HG03103 (cell line): ENCODE data around the gene ANKS1B.

Source experiments
- ATAC-seq: cut with Tn5 transposase; IDR thresholded peaks from one replicate; pipeline ENCODE4 v1.9.1; 2021; ENCODE audit warnings: low read depth; ENCODE audit not compliant: unreplicated experiment

ANKS1B gene

DNA sequence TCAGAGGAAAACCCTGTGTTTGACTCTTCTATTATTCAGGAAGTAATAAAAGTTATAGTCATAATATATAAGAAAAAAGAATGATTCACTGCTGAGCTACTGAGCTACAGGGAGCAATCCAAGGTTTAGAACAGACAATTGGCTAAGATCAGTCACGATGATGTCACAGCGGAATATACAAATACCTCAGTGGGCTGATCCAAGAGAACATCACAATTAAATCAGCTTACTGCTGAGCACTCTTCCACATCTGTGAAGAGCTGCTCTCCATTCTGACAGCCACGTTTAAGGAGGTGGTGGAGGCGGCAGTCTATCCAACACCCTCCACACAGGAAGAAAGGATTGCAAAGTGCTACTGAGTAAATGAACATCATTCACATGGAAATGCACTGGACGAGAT is 1068.6 kb downstream of the ANKS1B start:
- no peak for ATAC-seq

DNA sequence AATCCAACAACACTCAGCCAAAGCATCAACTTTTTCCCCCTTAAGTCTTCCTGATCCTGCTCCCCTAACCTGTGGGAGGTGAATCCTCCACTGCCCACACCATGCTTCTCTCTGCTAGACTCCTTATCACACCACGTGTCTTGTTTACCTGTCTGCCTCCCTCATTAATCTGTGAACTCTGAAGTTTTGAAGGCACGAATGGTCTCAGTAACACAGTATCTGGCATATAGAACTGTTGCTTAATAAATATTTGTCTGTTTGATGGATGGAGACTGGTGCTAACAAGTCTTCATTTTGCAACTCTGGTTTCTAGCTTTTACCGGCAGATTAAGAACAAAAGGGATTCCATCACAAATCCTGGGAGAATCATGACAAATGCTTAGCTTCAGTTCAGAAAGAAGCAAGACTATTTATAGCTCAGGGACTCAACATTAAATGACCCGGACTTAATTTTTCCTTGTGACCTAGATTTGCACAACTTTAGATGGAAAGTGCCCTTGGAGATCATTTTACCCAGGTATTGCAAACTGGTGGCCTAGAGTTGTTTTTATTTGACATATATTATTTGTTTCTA is 1072.2 kb downstream of the ANKS1B start:
- ATAC-seq = no peak

DNA sequence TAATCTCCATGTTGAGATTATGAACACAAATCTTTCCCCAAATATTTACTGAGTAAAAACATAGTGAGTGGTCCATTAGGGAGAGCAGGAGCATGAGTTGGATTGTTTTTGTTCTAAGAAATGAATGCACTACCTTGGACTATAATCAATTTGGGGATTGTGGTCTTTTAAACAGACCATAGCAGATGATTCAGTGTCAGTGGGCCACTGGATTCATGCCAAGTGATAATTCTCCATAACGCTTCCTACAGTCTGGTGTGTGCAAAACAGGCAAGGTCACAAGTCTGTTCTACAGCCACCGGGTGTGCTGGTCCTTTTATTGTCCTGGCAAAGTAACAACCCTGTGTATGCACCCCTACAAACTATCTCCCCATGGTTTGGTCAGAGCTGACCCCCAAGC is 1073.3 kb downstream of the ANKS1B start:
- no peak for ATAC-seq

DNA sequence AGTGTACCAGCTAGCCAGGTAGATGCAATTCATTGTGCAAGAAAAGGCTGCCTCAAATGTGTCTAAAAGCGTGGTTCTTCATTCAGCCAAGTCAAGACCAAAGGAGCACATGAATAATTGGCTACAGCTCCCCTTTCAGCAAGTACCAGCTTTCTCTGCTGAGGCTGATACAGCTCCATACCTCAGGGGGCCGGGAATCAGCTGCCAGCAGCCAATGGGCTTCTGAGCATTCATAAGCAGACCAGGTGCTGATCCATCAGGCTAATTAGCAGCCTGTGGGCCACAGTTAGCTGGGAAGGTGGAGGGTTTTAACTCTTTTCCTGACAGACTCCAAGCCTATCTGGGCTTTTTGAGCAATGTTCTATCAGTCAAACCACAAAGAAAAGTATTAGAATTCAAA is 1075.0 kb downstream of the ANKS1B start:
- ATAC-seq = no peak

DNA sequence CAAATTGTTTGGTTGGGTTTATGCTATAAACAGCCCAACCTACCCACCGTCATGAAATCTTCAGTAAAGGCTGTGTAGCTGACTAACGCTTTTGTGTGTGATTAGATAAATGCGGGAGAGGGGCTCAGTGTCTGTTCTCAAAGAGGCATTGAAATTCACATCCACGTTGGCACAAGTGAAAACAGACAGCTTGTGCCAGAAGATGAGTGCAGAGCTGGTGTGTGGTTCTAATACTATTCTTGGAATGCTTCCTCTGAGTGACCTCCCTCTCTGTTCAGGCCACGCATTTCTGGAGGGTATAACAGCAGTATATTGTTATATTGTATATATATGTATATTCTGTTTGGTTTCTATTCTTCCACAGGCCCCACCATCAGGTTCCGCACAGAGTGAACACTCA is 1075.9 kb downstream of the ANKS1B start:
- ATAC-seq = no peak

DNA sequence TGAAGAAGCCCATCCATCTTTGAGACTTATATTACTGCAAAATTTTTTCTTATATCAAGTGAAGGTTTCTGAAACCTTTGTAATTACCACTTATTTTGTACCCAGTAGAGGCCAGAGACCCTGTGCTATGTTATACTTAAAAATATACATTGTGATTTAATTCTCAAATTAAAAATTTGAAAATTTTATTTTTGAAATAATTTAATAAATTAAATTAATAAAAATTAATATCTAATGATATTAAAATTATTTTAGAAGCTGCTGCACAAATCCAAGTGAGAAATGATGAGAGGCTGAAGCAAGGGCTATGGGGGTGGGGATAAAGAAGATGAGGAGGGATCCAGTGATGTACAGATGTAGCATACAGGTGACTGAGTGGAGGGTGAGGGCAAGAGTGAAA is 1080.9 kb downstream of the ANKS1B start:
- no peak for ATAC-seq

DNA sequence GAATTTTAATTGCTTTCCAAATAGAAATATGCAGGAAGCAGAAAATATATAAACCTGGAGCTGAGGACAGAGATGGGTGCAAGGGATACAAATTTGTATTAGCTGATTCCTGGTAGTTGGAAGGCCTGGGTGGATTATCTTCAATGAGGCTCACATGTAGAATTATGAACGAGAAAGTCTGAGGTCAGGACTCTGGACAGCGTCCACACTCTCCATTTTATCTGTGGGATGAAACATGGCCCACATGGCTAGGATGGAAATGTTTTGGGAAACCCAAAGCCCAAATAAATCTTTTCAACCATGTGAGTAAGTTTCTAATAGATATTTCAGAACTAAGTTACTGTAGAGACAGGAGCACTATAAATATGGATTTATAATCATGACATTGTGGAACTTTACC is 1083.5 kb downstream of the ANKS1B start:
- no peak for ATAC-seq

DNA sequence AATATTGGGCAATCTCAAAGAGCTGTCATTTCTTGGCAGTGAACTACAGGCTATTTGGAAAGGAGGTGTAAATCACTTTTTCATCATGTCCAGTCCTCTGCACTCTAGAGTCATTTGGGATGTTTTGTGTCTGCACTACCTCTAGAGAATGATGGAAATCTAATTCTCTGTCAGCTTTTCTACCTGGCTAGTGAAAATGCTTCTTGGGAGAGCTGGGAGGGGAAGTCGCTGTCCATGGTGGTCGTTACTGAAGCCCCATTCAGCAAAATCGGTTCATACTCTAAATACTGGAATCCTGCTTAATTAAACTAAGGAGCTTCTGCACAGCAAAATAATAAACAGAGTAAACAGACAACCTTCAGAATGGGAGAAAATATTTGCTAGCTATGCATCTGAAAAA is 1087.8 kb downstream of the ANKS1B start:
- no peak for ATAC-seq

DNA sequence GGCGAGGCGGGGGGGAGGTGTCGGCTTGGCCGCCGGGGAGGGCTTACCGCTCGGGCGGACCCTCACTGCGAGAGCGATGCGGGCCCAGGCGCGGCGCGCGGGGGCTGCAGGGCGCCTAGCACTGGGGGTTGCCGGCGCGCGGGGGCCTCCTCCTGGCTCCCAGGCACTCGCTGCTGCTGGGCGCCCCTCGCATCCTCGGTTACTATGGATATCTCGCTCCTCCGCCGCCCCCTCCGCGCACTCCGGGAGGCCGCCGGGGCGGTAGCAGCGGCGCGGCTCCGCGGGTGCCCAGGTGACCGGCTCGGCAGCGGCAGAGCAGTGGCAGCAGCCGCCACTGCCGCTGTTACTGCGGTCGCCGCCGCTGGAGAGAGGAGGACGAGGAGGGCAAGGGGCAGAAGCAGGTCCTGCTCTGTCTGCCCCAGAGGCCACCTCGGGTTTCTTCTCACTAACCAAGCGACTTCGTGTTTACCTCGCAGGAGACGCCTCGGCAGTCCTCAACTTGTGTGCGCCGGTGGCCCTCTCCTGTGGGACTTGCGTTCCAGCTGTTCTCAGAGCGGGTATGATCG is 1089.6 kb downstream of the ANKS1B start:
- ATAC-seq = no peak

DNA sequence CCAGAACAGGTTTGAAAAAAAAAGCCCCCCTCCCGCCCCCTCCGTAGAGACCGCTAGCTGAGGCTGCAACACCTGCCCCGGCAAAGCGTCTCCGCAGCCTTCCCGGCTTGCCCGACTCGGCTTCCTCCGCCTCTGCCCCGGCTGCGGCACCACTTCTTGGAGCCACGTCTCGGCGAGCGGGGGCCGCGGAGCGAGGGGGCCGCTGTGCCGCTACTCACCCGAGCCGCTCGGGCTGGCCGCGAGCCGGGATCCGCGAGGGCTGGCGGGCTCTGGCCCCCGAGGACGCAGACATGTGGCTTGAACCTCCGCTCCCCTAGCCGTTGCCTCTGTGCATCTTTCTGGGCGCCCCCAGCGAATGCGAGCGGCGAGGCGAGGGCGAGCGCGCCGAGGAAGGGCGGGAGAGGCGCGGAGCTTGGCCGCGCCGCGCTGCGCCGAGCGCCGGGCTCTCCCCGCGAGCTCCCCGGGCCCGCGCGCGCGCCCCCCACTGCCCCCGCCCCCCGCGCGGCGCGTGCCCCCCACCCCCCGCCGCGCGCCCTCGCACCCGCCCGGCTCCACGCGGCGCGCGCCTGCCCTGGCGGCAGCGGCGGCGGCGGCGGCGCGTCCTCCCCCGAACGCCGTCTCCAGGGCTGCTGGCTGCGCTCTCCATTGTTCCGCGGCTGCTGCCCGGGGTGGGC is 1090.2 kb downstream of the ANKS1B start:
- no peak for ATAC-seq

DNA sequence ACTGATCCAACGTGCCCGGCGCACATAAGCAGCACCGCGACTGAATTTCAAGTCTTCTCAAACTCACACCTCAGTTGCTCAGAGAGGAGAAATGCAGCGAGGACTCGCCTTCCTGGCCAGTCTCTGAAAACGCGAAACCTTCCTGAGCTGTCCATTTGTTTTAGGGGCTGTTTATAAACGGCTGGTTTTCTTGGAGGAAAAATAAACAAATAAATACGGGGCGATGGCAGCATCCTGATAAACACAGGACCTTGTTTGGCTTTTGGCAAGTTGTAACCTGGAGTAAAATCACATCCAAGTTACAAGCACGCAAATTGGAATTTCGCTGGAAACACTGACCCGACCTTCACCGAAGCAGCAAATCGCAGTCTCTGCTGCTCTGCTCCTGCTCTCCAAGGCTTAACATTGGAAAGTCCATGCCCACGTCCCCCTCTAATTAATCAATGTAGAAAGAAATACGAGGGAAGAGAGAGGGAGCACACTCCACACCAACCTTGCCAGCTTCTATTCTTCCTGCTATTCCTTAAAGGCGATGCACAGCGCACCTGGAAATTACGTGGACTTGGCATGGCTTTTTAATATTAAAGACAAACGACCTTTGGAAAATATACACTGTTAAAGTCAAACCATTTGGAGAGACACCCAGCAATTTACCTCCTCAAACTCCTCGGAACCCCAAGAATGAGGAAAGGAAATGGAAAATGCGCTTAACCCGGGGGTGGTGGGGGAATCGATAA is 1090.9 kb downstream of the ANKS1B start:
- ATAC-seq = no peak

DNA sequence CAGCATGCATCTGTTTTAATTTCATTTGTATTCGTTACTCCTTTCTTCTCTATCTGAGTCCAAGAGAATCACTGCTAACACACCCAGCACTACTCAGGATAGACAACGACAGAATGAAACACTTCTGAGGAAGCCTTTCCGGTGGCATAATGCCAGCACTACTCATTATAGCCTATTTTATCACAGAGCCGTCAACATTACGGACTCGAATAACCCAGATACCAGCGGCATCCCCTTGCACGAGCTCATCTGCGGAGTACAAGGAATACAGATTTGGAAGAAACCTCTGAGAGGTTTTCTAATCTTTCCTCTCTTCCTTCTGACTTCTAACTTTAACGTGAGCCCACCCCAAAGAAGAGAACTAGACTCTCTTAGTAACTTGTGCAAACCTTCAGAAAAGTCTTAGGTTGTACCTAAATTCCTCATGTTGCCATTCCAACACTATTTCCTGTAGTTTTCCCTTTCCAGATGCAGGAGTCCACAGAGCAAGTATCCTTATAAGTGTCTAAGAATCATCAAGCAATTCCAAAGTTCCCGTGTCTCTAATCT is 1091.5 kb downstream of the ANKS1B start:
- no peak for ATAC-seq

DNA sequence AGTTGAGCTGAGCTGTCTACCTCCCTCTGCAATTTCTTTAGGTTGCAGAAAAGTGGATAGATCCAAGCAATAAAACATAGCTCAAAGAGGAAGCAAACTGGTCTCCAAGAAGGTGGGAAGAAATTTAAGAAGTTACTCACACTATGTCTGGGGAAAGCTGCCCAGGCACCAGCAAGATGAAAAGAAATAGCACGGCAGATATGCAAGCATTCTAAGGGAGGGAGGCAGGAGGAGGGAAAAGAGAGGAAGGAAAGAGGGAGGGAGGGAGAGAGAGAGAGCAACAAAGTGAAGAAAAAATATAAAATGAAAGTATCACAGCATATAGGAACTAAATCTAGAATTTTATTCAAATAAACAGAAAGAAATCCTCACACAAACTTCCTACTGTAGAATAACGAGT is 1099.0 kb downstream of the ANKS1B start:
- no peak for ATAC-seq

DNA sequence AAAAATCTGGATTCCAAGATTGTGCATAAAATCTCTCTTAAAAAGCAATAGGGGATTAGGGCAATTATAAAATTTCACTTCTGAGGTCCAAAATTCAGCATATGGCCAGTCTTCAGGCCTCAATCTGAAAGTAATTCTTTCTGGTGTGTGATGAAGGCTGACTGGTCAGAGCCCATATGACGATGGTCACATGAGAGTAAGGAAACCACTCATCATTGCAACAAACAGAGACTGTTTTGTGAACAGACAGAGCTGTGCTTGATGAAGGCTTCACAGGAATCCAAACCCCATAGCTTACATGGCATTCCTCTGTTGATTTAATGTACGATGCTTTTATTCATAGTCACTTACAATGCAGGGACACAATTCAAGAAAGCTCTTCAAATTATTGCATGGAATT is 1101.5 kb downstream of the ANKS1B start:
- no peak for ATAC-seq

DNA sequence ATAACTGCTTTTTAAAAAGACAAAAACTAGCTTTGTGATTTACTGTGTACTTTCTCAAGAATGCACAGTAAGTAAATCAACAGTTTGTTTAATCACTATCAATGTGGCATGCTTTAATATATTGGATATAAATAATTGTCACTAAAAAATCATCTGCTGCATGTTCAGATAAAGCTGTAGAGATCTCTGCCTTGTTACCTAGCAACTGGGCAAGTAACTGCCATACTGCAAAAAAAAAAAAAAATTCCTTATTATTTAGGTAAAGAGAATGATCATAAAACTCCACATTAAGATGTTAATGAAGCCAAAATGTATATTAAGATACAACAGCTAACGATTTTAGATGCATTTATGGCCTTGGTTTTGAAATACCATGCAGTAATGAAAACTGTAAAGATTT is 1102.2 kb downstream of the ANKS1B start:
- ATAC-seq = no peak

DNA sequence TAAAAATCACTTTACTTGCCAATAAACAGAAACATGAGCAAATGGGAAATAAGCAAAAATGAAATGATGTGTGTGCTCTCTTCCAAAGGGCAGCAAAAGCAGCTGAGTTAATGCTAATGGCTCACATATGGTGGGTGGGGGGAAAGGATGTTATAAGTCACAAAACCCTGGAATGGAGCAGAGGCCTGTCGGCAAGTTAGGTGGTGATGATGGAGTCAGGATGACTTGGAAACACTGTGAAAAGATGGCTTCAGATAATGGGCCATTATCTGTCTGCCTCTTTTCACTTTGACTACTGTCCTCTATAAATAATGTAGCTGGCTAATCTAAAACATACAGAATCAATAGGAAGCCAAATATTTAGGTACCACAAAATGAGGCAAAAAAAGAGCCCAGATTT is 1111.0 kb downstream of the ANKS1B start:
- ATAC-seq = no peak

DNA sequence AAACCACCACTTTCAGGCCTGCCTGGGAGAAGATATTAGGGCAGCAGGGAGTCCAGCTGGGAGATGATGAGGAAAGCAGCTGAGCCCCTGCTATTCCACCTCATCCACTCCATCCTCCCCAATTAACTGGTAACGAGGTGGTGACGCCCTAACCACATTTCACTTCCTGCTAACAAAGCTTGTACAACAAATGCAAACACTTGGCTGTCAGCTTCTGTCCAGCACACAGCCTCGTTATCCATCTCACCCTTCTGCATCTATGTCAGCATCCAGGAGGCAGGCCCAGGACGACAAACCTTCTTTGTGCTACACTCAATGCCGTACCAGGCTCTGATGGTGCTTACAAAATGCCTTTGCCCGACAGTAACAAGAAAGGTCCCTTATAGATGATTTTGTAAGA is 1114.2 kb downstream of the ANKS1B start:
- ATAC-seq = no peak

DNA sequence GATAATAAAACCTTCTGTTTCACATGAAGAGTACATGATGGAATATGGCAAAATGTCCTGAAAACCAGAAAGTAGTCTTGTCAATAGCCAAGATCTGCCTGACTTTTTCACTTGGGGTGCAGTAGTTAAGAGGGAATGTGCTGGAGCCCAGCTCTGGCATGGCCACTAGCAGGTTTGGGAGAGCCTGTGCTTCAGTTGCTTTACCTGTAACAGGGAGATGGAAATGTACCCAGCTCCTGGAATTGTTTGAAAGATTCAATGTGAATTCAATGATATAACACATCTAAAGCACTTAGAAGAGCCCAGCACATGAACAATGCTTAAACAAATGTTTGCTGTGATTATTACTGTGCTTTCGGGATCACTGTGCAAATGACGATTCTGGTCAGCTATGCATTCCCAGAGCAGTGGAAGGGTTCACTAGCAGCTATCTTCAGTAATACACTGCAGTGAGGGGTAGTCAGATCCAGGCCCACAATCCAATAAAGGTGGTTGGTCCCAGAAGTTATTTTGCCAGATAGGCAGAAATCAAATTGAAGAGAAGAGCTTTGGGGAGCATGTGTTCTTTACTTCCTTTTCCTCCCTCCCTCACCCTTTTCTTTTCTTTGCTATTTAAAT is 1114.7 kb downstream of the ANKS1B start:
- ATAC-seq = no peak

DNA sequence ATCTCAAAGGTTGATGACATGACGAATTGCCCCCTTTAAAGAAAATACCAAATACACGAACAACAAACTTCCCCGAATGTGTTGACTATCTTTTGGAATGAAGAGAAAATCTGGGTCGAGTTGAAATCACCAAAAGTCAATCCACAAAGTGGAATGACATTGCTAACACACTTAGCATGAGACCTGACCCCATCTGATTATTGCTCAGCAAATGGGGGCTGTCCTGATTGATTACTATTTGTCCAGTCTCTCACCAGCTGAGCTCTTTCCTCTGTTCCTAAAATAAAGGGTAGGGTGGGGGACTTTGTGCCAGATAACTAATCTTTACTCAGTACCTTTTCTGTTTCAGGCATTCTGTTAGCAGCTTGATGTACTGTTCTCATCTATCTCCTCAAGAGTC is 1116.2 kb downstream of the ANKS1B start:
- ATAC-seq = no peak

DNA sequence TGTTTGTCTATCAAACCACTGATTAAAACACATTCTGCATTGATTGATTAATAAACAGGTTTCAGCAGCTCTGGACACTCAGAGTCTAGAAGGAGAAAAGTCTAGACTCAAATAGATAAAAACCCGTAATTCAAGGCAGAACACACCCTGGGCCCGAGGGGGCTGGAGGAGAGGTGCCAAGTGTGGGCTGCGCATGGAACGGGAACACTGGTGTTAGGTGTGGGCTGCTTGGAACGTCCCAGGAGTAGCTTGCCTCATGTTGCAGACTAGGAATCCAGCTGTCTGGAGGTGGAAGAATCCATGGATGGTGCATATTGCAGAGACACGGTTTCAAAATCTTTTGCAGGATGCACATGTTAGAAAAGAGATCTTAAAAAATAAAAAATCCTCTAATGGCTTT is 1116.7 kb downstream of the ANKS1B start:
- ATAC-seq = no peak

DNA sequence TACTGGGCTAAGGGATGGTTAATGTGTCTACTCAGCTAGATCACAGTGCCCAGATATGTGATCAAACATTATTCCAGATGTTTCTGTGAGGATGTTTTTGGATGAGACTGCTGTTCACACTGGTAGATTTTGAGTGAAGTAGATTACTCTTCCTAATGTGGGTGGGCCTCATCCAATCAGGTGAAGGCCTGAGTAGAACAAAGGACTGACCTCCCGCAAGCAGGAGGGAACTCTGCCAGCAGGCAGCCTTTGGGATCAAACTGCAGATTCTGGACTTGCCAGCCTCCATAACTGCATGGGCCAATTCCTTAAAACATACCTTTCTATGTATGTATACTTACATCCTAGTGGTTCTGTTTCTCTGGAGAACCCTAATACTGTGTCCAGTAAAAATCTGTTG is 1120.4 kb downstream of the ANKS1B start:
- no peak for ATAC-seq
